A549 (cell line): ENCODE measurements around the gene CXCR1.

Source experiments
- CEBPB ChIP-seq, 2 experiments: fragments of >200 bp in 1 of 2; sonication (Bioruptor Twin) in 1 of 2; formaldehyde crosslinking in 1 of 2; IDR thresholded peaks; 2 replicates each; pipeline ENCODE4 v1.6.1; 2012 to 2016
- RFX5 ChIP-seq: fragments of 450-650 bp; IDR thresholded peaks from 2 replicates; pipeline ENCODE4 v1.7.1; 2014; ENCODE audit warnings: antibody characterized with exemption, mild to moderate bottlenecking, moderate library complexity

GRCh38 chr2:218166791-218167190 lies at the start of gene CXCR1:
- TF ChIP-seq CEBPB (IDR thresholded peaks at IDR 0.05) (no peak), RFX5 (no peak)
